IPS-18c (cell line): ENCODE results near the gene CHST2.

Experiments
- H3K4me3 ChIP-seq: 2 replicates; pipeline ENCODE4 v1.7.0; 2013; ENCODE audit warnings: low read depth, mild to moderate bottlenecking, low read length, moderate library complexity; ENCODE audit not compliant: insufficient read depth
- H3K9me3 ChIP-seq: one replicate; pipeline ENCODE4 v1.6.1; 2013; ENCODE audit warnings: mild to moderate bottlenecking, low read length, moderate library complexity; ENCODE audit not compliant: control insufficient read depth, insufficient read depth

Gene CHST2

DNA sequence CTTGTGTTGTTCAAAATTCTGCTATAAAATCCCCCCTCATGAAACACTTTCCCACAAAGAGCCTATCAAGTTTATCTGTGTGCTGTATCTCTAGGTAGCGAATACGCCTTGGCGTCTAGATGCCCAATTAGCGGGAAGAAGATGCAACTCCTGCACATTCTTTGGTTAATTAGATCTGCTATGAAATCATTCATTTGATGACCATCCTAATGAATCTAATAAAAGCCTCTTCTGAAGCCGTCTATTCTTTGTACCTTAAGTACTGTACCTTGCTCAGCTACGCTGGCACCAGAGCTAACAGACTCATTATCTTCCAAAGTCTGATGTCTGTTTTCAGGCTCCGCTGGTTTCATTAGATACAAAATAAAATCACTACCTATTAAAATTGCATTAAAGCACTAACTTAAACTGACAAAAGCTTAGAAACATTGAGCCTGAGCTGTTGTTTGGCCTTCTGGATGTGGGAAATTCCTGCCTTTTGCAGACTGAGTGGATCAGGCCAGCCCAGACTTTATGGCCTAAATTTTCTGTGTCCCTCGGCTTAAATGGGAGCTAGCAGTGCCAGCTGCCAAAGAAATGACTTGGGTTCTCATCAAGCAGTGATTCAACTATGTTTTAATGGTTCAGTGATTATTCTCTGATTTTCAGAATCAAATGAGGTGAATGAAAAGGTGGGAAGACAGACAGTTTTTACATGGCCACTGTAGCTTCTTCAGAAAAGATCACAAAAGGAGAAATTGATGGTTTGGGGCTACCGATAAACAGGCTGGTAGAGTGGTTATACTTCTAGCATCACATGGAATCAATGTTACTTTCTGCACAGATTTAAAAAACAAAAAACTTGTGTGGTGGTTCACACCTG, 28.4 kb upstream of the CHST2 start:
- no peak overlapping the region for H3K4me3 ChIP-seq
- H3K9me3 ChIP-seq = peaks cover 5% of the 10 kb centered on the region

DNA sequence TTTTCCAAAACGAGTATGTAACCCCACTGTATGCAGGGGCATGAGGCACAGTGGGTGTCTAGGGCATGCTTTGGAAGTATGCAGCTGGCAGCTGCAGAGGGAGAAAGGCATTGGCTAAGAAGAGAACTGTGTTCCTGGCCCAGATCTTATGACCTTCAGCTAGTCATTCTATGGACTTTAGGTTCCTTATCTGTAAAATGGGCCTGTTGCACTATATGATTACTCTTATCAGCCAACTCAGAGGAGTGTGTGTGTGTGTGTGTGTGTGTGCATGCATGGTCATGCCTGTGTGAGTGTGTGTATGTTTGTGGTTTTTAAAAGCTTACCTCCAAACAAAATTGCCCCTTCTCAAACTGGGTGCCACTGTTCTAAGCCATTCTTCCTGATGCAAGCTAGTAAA, 27.4 kb upstream of the CHST2 start:
- peaks cover 8% of the 10 kb centered on the region for H3K9me3 ChIP-seq
- no peak overlapping the region for H3K4me3 ChIP-seq

DNA sequence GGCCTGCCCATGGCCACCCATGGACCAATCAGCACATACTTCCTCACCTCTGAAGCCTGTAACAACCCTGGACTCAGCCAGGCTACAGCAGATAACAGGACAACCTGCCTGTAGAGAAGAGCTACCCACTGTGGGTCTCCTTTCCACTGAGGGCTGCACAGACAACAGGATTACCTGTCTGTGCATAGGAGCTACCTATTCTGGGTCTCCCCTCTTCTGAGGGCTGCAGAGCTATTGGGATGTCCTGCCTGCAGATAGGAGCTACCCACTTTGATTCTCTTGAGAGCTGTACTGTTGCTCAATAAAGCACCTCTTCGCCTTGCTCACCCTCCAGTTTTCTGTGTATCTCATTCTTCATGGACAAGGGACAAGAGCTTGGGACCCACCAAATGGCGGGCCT, 23.8 kb upstream of the CHST2 start:
- H3K9me3 ChIP-seq = peaks cover 8% of the 10 kb centered on the region
- H3K4me3 ChIP-seq = no peak overlapping the region

DNA sequence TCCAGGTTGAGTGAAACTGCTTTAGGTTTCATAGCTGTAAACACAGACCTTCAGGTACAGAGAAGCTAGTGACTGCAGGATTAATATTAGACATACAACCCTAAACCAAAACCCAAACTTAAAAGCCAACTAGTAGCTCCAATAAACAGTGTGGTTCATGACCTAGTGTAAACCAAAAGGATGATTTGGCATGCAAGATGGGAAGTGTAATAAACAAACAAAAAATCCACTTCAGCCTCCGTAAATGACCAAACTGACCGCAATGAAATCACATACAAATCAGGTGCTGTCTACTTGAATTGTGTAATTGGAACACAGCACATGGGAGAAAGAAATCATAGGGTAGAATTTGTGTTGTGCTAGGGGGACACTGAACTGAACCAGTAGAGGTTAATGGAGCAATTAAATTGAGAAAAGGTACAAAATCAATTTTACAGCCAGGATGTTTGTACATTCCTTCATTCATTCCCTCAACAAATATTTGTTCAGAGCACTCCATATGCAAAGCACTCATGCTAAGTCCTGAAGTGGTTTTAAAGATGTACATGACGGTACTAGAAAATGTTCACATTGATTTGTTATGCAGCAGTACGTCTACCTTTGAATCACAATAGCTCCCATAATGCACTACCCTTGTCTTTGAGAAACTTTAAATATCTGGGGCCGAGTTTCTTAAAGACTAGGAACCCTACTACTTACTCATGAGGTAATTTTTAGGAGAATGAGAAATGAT, 21.4 kb upstream of the CHST2 start:
- Histone ChIP-seq H3K4me3 (no peak overlapping the region), H3K9me3 (peaks cover 10% of the 10 kb centered on the region)

DNA sequence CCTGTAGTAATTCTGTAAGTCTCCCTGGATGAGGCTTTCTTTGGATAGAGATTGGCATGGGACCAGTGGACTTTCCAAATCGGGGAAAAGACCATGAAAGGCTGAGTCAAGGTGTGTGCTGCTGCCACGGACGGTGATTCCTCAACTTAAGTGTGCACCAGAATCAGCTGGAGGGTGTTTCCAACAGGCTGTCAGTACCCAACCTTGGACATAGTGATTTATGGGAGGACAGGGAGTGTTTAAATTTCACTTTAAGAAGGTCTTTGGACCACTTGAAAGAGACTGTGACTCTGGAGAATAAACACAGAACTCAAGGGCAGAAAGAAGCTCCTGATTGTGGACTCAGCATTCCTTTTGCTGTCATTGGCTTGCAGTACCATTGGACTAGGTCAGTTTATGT, 20.4 kb upstream of the CHST2 start:
- Histone ChIP-seq H3K4me3 (no peak overlapping the region), H3K9me3 (peaks cover 10% of the 10 kb centered on the region)

DNA sequence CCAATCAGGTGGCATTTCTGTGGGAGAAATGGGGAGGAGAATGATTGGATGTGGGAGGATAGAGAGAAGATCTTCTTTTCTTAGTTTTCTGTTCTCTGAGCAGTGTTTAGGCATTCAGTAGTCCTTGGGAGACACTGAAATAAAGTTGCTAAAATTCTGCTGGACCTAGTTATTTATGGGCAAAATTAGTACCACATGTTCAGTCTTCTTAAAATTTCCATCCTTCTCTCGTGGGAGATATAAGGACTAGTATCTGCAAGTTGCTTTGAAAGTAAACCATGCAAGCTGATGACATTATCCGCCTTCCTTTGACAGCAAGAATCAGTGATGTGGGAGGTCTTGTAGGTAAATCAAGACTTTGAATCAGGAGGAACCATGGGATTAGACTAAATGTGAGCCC, 19.9 kb upstream of the CHST2 start:
- Histone ChIP-seq H3K4me3 (no peak overlapping the region), H3K9me3 (peaks cover 10% of the 10 kb centered on the region)

DNA sequence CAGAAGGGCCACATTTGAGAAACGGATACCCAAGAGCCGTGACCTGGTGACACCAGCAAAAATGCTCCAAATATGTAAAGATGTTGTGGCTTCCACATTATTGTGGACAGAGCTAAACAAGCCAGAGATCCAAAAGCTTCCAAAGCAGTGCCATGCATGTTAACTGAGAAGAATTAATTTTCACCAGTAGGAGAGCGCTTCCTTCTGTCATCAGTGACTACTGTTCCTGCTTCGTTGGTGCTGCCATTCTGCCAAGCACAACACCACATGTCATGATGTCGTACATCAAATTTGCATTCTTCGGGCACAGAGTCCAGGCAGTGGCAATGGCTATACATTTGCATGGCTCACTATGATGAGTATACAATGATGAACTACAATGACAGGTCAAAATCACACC, 19.1 kb upstream of the CHST2 start:
- Histone ChIP-seq H3K4me3 (no peak overlapping the region), H3K9me3 (peaks cover 12% of the 10 kb centered on the region)

DNA sequence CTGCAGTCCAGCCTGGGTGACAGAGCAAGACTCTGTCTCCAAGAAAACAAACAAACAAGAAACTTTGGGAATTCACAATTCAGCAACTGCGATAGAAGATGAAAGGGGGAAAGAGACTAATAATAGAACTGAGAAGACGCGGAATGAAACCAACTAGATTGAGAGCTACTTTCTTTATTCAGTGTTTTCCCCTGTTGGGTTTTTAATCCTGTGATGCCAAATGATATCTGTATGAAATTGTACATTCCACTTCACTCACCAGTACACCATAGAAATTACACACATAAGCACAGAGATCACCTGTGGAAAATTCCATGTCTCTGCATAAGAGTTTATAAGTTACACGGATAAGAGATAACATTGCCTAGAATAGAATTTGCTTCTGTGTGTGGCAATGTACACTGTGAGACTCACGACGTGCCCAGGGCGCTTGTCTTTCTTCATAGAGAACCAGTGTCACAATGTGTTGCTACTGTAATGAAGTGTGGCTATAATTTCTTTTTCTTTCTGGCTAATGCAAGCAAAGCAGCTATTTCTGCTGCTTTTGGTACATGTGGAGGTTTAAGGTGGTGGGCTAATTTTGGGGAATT, 17.7 kb upstream of the CHST2 start:
- Histone ChIP-seq H3K4me3 (no peak overlapping the region), H3K9me3 (peaks cover 7% of the 10 kb centered on the region)

DNA sequence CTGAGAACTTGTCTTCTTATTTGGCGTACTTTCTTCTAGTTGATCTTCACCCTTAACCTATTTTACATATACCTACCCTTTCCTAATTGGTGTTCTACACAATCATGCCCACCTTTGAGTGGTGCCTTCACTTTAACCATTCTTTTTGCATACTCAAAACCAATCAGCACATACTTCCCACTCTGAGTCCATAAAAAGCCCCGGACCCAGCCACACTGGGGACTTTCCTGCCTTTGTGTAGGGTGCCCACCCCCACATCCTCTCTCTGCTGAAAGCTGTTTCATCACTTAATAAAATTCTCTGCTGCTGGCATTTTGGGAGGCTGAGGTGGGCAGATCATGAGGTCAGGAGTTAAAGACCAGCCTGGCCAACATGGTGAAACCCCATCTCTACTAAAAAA, 15.9 kb upstream of the CHST2 start:
- Histone ChIP-seq H3K4me3 (no peak overlapping the region), H3K9me3 (peaks cover 7% of the 10 kb centered on the region)

DNA sequence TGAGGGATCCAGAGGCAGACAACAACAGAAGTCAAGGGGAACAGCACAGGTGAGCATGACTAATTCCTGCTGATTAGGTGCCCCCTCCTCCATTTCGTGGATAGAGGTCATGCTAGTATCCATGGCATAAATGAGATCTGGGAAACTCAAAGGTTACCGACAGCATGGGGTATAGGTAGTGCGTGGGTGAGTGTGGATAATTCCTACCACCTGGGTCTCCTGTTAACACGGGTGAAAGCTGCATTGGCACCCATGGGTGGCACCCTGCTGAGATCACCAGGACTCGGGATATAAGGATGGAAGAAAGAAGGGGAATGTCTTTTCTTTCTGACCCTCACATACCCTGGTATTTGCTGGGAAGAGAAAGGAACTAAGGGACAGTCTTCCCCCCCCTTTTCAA, 14.4 kb upstream of the CHST2 start:
- H3K4me3 ChIP-seq = no peak overlapping the region
- peaks cover 7% of the 10 kb centered on the region for H3K9me3 ChIP-seq

DNA sequence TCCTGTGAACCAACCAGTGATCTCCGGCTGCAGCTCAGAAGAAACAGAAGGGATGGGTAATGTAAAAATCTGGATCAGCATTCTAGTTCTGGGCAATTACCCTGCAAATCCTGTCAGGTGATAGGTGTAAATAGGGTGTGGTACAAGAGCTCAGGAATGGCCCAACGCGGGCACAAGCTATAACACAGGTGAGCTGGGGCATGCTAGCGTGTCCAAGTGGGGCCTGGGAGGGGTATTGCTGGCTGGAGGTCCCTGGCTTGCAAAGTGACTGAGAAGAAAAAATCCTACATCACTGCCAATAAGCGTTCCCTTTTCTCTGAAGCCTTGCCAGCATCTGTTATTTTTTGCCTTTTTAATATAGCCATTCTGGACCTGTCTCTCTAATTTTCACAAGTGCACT, 9.7 kb upstream of the CHST2 start:
- Histone ChIP-seq H3K4me3 (no peak overlapping the region), H3K9me3 (peaks cover 5% of the 10 kb centered on the region)

DNA sequence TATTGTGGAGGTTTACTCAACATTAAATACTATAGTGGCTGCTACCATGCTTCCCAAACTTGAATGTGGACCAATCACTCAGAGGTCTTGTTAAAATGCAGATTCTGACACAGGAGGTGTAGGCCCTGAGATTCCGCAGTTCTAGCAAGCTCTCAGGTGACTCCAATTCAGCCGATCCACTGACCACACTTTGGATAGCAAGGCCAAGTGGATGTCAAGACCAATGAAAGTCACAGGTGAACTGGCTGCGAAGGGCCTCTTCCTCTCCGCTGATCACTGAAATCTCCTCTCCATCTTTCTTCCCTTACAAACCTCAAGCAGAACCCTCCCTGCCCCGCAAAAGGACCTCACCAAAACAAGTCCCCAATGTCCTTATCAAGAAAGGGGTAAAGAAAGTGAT, 9.2 kb upstream of the CHST2 start:
- Histone ChIP-seq H3K9me3 (peaks cover 1% of the 10 kb centered on the region), H3K4me3 (no peak overlapping the region)

DNA sequence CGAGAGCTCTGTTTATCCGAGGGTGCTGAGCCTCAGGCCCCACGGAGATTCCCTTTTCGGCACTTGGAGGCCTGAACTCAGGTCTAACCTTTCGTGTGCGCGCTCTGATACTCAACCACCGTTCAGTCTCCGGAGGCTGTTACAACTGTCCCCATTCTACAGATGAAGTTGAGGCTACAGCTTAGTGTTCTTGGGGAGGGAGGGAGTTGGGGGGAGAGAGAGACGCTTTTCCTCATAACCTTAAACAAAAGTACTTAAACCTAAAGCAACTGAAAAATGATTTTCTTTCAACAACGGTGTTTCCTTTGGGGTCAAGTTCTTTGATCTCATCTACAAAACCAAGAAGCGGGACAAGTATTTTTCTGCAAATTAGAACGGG, 952 bp upstream of the CHST2 start:
- no peaks in the 10 kb centered on the region for H3K9me3 ChIP-seq
- H3K4me3 ChIP-seq = peak overlapping the region; percentile 67

DNA sequence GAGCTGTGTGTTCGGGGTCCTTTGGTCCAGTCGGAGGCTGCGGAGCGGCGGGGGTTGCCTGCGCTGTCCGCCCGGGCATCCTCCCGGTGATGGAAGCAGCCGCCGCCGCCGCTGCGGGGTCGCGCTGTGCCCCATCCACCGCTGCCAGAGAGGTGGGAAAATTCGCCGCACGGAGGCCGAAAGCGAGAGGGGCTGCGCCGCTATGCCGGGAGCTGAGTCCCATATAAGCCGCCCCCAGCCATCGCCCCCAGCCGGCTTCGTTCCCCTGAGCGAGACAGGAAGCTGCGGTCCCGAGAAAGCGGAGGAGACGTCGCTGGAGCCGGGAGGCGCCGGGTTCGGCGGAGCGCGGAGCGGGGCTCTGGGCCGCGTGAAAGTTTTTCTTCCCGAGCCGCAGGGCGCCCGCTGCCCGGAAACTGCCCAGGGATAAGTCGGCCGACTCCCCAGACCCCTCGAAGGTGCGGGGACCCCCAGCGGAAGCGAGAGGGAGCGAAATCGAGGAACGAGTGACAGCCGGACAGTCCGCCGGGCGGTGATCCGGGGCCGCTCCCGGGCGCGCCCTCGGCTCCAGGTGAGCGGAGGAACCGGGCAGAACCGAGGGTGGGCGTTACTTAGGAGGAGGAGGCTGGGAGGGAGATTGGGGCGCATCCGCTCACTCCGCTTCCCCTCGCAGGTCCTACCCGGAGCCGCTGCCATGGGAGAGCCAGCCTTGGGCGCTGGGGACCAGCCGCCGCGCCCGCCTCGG, 574 bp downstream of the CHST2 start:
- Histone ChIP-seq H3K9me3 (no peaks in the 10 kb centered on the region), H3K4me3 (peak overlapping the region; percentile 84)

DNA sequence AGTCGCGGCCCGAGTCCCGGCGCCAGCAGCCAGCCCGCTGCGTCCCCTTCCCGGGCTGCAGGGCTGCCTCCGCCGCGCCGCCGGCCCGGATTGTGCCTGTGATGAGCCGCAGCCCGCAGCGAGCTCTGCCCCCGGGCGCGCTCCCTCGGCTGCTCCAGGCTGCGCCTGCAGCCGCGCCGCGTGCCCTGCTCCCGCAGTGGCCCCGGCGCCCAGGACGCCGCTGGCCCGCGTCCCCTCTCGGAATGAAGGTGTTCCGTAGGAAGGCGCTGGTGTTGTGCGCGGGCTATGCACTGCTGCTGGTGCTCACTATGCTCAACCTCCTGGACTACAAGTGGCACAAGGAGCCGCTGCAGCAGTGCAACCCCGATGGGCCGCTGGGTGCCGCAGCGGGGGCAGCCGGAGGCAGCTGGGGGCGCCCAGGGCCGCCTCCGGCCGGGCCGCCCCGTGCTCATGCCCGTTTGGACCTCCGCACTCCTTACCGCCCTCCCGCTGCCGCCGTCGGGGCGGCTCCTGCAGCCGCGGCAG, 1.2 kb downstream of the CHST2 start:
- H3K9me3 ChIP-seq = no peaks in the 10 kb centered on the region
- peak overlapping the region; percentile 84 for H3K4me3 ChIP-seq

DNA sequence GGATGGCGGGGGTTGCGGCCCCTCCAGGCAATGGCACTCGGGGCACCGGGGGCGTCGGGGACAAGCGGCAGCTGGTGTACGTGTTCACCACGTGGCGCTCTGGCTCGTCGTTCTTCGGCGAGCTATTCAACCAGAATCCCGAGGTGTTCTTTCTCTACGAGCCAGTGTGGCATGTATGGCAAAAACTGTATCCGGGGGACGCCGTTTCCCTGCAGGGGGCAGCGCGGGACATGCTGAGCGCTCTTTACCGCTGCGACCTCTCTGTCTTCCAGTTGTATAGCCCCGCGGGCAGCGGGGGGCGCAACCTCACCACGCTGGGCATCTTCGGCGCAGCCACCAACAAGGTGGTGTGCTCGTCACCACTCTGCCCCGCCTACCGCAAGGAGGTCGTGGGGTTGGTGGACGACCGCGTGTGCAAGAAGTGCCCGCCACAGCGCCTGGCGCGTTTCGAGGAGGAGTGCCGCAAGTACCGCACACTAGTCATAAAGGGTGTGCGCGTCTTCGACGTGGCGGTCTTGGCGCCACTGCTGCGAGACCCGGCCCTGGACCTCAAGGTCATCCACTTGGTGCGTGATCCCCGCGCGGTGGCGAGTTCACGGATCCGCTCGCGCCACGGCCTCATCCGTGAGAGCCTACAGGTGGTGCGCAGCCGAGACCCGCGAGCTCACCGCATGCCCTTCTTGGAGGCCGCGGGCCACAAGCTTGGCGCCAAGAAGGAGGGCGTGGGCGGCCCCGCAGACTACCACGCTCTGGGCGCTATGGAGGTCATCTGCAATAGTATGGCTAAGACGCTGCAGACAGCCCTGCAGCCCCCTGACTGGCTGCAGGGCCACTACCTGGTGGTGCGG, 1.9 kb downstream of the CHST2 start:
- H3K9me3 ChIP-seq = no peaks in the 10 kb centered on the region
- peak overlapping the region; percentile 84 for H3K4me3 ChIP-seq

DNA sequence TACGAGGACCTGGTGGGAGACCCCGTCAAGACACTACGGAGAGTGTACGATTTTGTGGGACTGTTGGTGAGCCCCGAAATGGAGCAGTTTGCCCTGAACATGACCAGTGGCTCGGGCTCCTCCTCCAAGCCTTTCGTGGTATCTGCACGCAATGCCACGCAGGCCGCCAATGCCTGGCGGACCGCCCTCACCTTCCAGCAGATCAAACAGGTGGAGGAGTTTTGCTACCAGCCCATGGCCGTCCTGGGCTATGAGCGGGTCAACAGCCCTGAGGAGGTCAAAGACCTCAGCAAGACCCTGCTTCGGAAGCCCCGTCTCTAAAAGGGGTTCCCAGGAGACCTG, 2.5 kb downstream of the CHST2 start:
- Histone ChIP-seq H3K9me3 (no peaks in the 10 kb centered on the region), H3K4me3 (no peak overlapping the region)
